ENCODE results near the gene CNTNAP5.

Gene CNTNAP5

DNA sequence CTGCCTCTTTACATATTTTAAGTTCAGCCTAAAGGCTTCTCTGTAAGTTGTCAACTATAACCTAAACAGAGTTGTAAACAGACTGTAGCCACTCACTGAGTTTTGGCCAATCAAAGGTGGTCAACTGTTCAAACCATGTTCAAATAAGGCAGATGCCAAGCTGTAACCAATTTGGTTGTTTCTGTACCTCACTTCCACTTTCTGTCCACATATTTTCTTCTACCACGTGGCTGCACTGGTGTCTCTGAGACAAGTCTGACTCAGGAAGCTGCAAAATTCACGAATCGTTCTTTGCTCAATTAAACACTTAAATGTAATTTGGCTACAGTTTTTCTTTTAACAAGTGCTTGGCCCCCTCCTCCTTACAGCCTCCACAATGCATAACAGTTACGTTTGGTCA is 555.2 kb downstream of the CNTNAP5 start:
- TF ChIP-seq, protein P1, sequence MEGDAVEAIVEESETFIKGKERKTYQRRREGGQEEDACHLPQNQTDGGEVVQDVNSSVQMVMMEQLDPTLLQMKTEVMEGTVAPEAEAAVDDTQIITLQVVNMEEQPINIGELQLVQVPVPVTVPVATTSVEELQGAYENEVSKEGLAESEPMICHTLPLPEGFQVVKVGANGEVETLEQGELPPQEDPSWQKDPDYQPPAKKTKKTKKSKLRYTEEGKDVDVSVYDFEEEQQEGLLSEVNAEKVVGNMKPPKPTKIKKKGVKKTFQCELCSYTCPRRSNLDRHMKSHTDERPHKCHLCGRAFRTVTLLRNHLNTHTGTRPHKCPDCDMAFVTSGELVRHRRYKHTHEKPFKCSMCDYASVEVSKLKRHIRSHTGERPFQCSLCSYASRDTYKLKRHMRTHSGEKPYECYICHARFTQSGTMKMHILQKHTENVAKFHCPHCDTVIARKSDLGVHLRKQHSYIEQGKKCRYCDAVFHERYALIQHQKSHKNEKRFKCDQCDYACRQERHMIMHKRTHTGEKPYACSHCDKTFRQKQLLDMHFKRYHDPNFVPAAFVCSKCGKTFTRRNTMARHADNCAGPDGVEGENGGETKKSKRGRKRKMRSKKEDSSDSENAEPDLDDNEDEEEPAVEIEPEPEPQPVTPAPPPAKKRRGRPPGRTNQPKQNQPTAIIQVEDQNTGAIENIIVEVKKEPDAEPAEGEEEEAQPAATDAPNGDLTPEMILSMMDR (IDR thresholded peaks at IDR 0.05) = no peak
- H3K27ac ChIP-seq = no peak overlapping the region

DNA sequence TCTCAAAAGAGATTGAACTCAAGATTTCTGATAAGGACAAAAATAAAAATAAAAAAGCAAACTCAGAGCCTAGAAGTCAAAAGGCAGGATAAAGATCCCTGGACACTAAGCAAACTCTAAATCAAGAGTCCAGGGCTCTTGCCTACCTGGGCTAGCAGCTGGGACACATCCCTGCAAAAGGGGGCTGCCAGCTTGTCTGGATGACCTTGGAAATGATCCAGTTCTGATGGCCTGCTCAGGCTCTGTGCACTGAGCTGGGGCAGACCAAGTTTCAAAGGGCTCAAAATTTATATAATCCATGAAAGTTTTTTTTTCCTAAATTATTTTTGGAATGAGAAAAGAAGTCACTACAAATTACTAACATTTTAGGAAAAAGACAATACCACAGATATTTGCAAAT is 557.3 kb downstream of the CNTNAP5 start:
- no peak overlapping the region for H3K4me3 ChIP-seq
- TF ChIP-seq, protein P1 (IDR thresholded peaks at IDR 0.05) = no peak
- DNase-seq (ENCODE audit: low spot score) = no peak
- H3K27ac ChIP-seq = no peak overlapping the region

More for the DNA sequence above, 555.2 kb downstream of the CNTNAP5 start:
- no peak for DNase-seq (ENCODE audit: low spot score)
- H3K4me3 ChIP-seq = no peak overlapping the region

DNA sequence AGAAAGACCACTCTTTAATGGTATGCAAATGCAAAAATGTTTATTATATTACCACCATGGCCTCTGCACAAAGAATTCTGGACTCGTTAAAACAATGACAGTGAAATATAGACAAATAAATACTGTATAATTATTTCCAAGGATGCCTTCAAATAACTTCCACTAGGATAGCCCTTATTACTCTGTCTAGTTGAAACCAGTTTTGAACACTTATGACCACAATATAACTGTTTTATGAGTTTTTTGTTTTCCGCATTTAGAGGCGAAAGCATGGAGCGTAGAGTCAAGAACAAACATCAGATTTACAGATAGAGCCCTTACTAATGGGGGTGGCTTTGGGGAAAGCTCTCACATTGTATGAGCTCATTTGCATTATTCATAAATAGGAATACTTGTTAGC is 559.5 kb downstream of the CNTNAP5 start:
- no peak overlapping the region for H3K4me3 ChIP-seq
- no peak overlapping the region for H3K27ac ChIP-seq
- DNase-seq (ENCODE audit: low spot score) = no peak
- TF ChIP-seq, protein P1 (IDR thresholded peaks at IDR 0.05) = no peak

DNA sequence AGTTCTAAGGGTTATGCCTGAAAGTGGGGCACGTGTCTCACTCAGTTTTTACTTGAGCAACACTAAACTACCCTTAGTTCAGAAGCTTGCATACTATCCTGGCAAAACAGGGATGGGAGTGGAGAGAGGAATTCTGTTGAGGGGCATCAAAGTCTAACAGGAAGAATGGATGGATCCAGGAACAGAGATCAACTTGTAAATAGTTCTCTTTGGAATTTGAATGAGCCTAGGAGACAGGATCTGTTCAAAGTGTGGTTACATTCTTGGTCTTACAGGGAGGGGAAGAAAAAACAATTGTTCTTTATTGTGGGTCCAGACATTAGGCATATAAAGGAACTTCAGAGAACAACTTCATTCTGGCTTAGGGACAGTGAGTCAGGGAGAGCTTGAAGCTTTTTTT is 560.2 kb downstream of the CNTNAP5 start:
- TF ChIP-seq, protein P1 (IDR thresholded peaks at IDR 0.05) = no peak
- H3K27ac ChIP-seq = no peak overlapping the region
- no peak overlapping the region for H3K4me3 ChIP-seq
- no peak for DNase-seq (ENCODE audit: low spot score)

DNA sequence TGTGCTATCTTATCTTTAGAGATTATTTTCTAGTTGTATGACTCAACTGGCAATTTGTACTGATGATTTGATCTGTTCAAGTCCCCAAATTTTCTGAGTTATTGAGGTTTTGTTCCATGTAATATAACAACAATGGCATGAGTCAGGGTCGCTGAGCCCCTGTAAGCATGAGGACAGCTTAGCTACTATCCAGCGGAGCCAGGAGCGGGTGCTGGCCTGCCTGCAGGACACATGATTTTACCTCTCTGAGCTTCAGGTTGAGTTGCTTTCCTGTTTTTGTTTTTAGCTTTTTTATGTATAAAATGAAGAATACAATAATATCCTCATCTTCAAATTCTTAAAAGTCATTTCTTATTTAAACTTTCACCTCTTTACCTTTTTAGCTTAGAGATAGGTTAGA is 561.1 kb downstream of the CNTNAP5 start:
- TF ChIP-seq, protein P1 (IDR thresholded peaks at IDR 0.05) = no peak
- DNase-seq (ENCODE audit: low spot score) = no peak
- no peak overlapping the region for H3K4me3 ChIP-seq
- no peak overlapping the region for H3K27ac ChIP-seq

DNA sequence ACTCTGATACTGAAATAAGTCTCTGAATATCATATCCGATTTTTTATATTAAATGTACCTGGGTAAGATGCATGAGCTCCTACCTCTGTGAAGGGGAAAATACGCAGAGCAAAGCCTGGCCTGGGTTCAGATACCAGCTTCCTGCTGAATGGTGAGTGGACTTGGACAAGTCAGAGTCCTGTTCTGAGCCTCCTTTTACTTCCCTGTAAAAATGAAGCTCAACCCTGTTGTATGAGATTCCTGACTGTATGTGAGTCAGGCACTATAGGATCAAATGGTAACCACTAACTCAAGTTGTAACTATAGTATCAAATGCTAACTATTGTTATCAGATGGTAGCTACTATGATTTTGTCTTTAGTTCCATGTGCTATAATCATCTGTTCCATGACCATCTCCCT is 561.7 kb downstream of the CNTNAP5 start:
- no peak for DNase-seq (ENCODE audit: low spot score)
- Histone ChIP-seq H3K27ac (no peak overlapping the region), H3K4me3 (no peak overlapping the region)
- TF ChIP-seq, protein P1 (IDR thresholded peaks at IDR 0.05) = no peak

DNA sequence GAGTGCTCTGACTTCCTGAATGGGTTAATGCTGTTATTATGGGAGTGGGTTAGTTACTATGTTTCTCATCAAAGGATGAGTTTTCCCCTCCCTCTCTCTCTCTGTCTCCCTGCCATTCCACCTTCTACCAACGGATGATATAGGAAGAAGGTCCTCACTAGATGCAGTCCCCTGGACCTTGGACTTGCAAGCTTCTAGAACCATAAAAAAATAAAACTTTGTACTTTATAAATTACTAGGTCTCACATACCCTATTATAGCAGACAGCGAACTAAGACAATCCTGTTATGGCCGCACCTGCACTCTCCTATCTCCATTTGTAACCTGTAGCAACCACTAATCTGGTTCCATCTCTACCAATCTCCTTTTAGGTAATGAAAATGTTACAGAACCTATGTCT is 564.9 kb downstream of the CNTNAP5 start:
- Histone ChIP-seq H3K27ac (no peak overlapping the region), H3K4me3 (no peak overlapping the region)
- DNase-seq (ENCODE audit: low spot score) = no peak
- TF ChIP-seq, protein P1 (IDR thresholded peaks at IDR 0.05) = no peak

All from coronary artery (tissue), 2 donors.